Neuronal stem cell (in vitro differentiated cells): ENCODE results near the gene POU2AF1.

Source experiments
- DNase-seq: peaks from one replicate; pipeline ENCODE4 v3.0.0-alpha.2; 2013; ENCODE audit warnings: low spot score
- H2AFZ ChIP-seq: one replicate; pipeline ENCODE4 v1.6.1; 2013; ENCODE audit warnings: mild to moderate bottlenecking, low read length, inconsistent platforms
- H2AK5ac ChIP-seq: 2 replicates; pipeline ENCODE4 v1.6.1; 2013; ENCODE audit warnings: low read depth, mild to moderate bottlenecking, inconsistent platforms, low read length, moderate library complexity, mixed read lengths
- H2BK120ac ChIP-seq: 2 replicates; pipeline ENCODE4 v1.6.1; 2013; ENCODE audit warnings: low read depth, mild to moderate bottlenecking, inconsistent platforms, low read length, moderate library complexity, mixed read lengths
- H2BK12ac ChIP-seq: one replicate; pipeline ENCODE4 v1.6.1; 2013; ENCODE audit warnings: low read length, inconsistent platforms
- H2BK15ac ChIP-seq: 2 replicates; pipeline ENCODE4 v1.6.1; 2013; ENCODE audit warnings: mild to moderate bottlenecking, low read length, inconsistent platforms, mixed read lengths
- H2BK5ac ChIP-seq: one replicate; pipeline ENCODE4 v1.6.1; 2013; ENCODE audit warnings: inconsistent platforms, mild to moderate bottlenecking, low read length, moderate library complexity
- H3K14ac ChIP-seq: one replicate; pipeline ENCODE4 v1.6.1; 2013; ENCODE audit warnings: low read length, inconsistent platforms
- H3K18ac ChIP-seq: 2 replicates; pipeline ENCODE4 v1.6.1; 2013; ENCODE audit warnings: low read length, inconsistent platforms
- H3K23ac ChIP-seq: 2 replicates; pipeline ENCODE4 v1.6.1; 2013; ENCODE audit warnings: low read depth, mild to moderate bottlenecking, mixed read lengths, low read length, inconsistent platforms; ENCODE audit not compliant: poor library complexity
- H3K27ac ChIP-seq: replicated peaks from 3 replicates; pipeline ENCODE4 v1.5.1; 2013; ENCODE audit warnings: low read length, inconsistent platforms
- H3K27me3 ChIP-seq, 3 experiments: 2 replicates each; pipeline ENCODE4 v1.6.1; 2013; ENCODE audit warnings: low read length in 3 of 3, mild to moderate bottlenecking in 2 of 3, inconsistent platforms in 1 of 3, low read depth in 1 of 3, mixed read lengths in 1 of 3, moderate library complexity in 1 of 3; ENCODE audit not compliant: control insufficient read depth in 3 of 3, insufficient read depth in 3 of 3
- H3K36me3 ChIP-seq, 2 donors: replicated peaks in 1 of 2; 2 replicates each; pipeline ENCODE4 v1.6.1; 2013; ENCODE audit warnings: low read length in 2 of 2; ENCODE audit not compliant: control insufficient read depth in 2 of 2, insufficient read depth in 2 of 2
- H3K4ac ChIP-seq: 2 replicates; pipeline ENCODE4 v1.6.1; 2013; ENCODE audit warnings: inconsistent platforms, mild to moderate bottlenecking, low read length, moderate library complexity
- H3K4me1 ChIP-seq, 2 donors: 1 replicate in 1 of 2; 2 replicates in 1 of 2; pipeline ENCODE4 v1.6.1; 2013; ENCODE audit warnings: low read length in 2 of 2, low read depth in 1 of 2; ENCODE audit not compliant: control insufficient read depth in 2 of 2, insufficient read depth in 1 of 2
- H3K4me2 ChIP-seq: one replicate; pipeline ENCODE4 v1.6.1; 2013; ENCODE audit warnings: mild to moderate bottlenecking, low read length, inconsistent platforms; ENCODE audit not compliant: insufficient read depth, poor library complexity, severe bottlenecking
- H3K4me3 ChIP-seq, 2 donors: 2 replicates each; pipeline ENCODE4 v1.5.1; 2013; ENCODE audit warnings: low read length in 2 of 2, mild to moderate bottlenecking in 2 of 2, inconsistent platforms in 1 of 2, moderate library complexity in 1 of 2
- H3K79me1 ChIP-seq: one replicate; pipeline ENCODE4 v1.6.1; 2013; ENCODE audit warnings: low read depth, mild to moderate bottlenecking, inconsistent platforms, low read length, moderate library complexity
- H3K9ac ChIP-seq: one replicate; pipeline ENCODE4 v1.6.1; 2013; ENCODE audit warnings: mild to moderate bottlenecking, low read depth, low read length, inconsistent platforms; ENCODE audit not compliant: poor library complexity
- H3K9me3 ChIP-seq, 2 donors: replicated peaks in 1 of 2; 2 replicates each; pipeline versions ENCODE3 to v1.6.1; 2013; ENCODE audit warnings: low read length in 2 of 2, mild to moderate bottlenecking in 2 of 2, inconsistent platforms in 1 of 2, low read depth in 1 of 2, mixed read lengths in 1 of 2, moderate library complexity in 1 of 2; ENCODE audit not compliant: control insufficient read depth in 2 of 2, insufficient read depth in 1 of 2
- H4K8ac ChIP-seq: one replicate; pipeline ENCODE4 v1.6.1; 2013; ENCODE audit warnings: low read depth, mild to moderate bottlenecking, inconsistent platforms, low read length, moderate library complexity
- H4K91ac ChIP-seq: one replicate; pipeline ENCODE4 v1.6.1; 2013; ENCODE audit warnings: low read length, low read depth, mild to moderate bottlenecking, inconsistent platforms; ENCODE audit not compliant: poor library complexity
- WGBS, 2 donors: extraction: QIAGEN DNeasy Blood & Tissue Kit; methylation state at CpG; one replicate each; pipeline ENCODE4 v1.1.7; 2013; ENCODE audit warnings: missing lambda C conversion rate in 2 of 2, mixed read lengths in 1 of 2; ENCODE audit not compliant: insufficient read length in 2 of 2, insufficient replicate concordance in 1 of 2; ENCODE audit errors: extremely low coverage in 2 of 2; 5-methylcytosine and 5-hydroxymethylcytosine counted together

The POU2AF1 gene

DNA sequence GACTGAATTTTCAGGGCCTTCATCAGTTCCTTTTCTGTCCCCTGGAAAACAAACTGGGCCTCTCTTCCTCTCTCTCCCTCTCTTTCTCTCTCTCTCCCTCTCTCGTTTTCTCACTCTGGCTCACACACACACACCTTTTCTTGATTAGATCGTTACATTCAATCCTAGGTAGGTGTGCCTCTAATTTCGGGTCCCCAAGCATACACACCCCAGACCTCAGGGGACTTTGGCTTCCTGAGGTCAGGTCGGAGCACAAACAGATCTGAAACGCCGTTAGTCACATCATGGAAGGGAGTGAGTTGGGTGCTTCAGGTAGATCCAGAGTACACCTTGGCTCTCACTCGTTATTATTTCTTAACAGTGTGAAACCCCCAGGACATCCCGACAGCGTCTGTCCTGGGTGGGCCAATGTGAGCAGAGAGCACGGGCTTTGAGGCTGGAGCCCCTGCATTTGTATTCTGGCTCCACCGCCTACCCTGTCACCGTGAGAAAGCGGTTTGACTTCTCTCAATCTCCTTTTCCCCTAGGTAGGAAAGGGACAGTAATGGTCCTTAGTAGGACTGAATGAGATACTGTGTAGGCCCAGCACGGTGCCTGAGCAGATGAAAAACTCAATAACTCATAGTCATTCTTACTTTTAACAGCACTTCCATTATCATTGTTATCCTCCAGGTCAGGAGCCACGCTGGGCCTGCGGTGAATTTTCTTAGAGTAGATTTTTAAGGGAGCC lies 37.3 kb upstream of the POU2AF1 start:
- Histone ChIP-seq H2BK5ac (no peak overlapping the region), H3K4me2 (no peak overlapping the region), H4K91ac (no peak overlapping the region), H2BK120ac (no peak overlapping the region), H3K27me3 (no peaks in the 10 kb centered on the region), H4K8ac (no peak overlapping the region), H3K27ac (no peak overlapping the region), H2BK15ac (no peak overlapping the region), H3K23ac (no peak overlapping the region), H3K14ac (no peak overlapping the region), H3K4me3 (no peak overlapping the region), H3K79me1 (no peaks in the 10 kb centered on the region), H3K4ac (no peak overlapping the region), H3K36me3 (no peaks in the 10 kb centered on the region), H2AK5ac (no peak overlapping the region), H3K4me1 (peaks cover 0 to 9% of the 10 kb centered on the region in 2 donors), H2AFZ (no peak overlapping the region), H3K9ac (no peak overlapping the region), H3K9me3 (no peaks in the 10 kb centered on the region), H3K18ac (no peak overlapping the region), H2BK12ac (no peak overlapping the region)
- DNase-seq = no peak
- no CpG with 5 or more reads among the region's 16 CpGs for WGBS, 2 donors

DNA sequence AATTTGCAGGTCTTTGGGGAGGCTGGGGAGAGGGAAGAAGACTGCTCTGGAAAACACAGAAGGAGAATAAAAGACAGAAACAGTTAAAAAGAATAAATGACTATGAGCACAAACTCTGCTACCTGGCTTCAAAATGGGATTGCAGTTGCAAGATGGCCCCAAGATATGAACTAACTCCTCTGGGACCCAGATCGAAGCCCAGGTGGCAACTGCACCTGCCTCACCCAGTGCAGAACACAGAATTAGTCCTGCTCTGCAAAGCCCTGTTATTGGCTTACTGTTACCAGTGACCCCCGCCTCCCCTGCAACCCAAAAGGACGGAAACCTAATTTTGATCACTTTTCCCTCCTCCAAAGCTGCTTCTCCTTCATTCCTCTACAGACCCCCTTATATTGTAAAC lies 35.9 kb upstream of the POU2AF1 start:
- Histone ChIP-seq H3K18ac (no peak overlapping the region), H3K4me3 (no peak overlapping the region), H3K79me1 (no peaks in the 10 kb centered on the region), H2AFZ (no peak overlapping the region), H3K4ac (no peak overlapping the region), H2BK12ac (no peak overlapping the region), H3K27me3 (no peaks in the 10 kb centered on the region), H3K36me3 (no peaks in the 10 kb centered on the region), H2BK120ac (no peak overlapping the region), H4K91ac (no peak overlapping the region), H2BK5ac (no peak overlapping the region), H4K8ac (no peak overlapping the region), H3K4me2 (no peak overlapping the region), H3K4me1 (peaks cover 2 to 9% of the 10 kb centered on the region in 2 donors), H3K9ac (no peak overlapping the region), H3K14ac (no peak overlapping the region), H3K9me3 (no peaks in the 10 kb centered on the region), H2AK5ac (no peak overlapping the region), H3K27ac (no peak overlapping the region), H2BK15ac (no peak overlapping the region), H3K23ac (no peak overlapping the region)
- no CpG with 5 or more reads among the region's 3 CpGs for WGBS, 2 donors
- DNase-seq = no peak

DNA sequence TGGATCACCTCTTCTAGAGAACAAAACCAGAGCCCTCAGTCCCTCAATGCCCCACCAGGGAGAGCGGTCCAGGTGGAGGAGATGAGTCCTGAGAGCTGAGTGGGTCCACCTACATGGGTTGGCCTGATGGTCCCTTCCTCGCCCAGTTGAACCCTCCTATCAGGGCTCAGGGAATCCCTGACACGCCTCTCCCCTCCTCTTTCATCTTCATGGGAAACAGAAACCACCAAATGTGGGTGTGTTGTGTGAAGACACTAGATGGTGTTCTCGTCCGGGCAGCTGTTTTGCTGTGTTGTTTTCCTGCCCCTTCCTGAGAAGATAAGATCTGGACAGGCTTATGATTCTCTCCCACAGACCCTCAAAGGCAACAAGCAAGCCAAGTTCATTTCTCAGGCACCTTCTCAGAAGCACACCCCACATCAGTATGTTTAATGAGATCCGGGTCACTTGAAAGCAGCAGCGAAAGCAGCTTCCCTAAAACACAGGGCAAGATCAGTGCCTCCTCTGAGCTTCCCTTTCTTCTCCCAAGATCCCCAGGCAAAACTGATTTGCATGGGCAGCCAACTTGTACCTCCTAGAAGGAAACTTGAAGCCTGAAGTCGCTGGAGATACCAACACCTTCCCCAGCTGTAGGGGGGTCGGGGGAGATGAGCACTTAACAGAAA lies 35.3 kb upstream of the POU2AF1 start:
- Histone ChIP-seq H3K4me3 (no peak overlapping the region), H3K27ac (no peak overlapping the region), H3K27me3 (no peaks in the 10 kb centered on the region), H3K18ac (no peak overlapping the region), H3K36me3 (no peaks in the 10 kb centered on the region), H2BK12ac (no peak overlapping the region), H3K79me1 (no peaks in the 10 kb centered on the region), H3K9me3 (no peaks in the 10 kb centered on the region), H2AK5ac (no peak overlapping the region), H2BK5ac (no peak overlapping the region), H3K4ac (no peak overlapping the region), H3K23ac (no peak overlapping the region), H4K91ac (no peak overlapping the region), H2AFZ (no peak overlapping the region), H2BK15ac (no peak overlapping the region), H3K4me1 (peaks cover 2 to 9% of the 10 kb centered on the region in 2 donors), H3K14ac (no peak overlapping the region), H3K9ac (no peak overlapping the region), H4K8ac (no peak overlapping the region), H2BK120ac (no peak overlapping the region), H3K4me2 (no peak overlapping the region)
- DNase-seq = no peak
- no CpG with 5 or more reads among the region's 9 CpGs for WGBS, 2 donors

DNA sequence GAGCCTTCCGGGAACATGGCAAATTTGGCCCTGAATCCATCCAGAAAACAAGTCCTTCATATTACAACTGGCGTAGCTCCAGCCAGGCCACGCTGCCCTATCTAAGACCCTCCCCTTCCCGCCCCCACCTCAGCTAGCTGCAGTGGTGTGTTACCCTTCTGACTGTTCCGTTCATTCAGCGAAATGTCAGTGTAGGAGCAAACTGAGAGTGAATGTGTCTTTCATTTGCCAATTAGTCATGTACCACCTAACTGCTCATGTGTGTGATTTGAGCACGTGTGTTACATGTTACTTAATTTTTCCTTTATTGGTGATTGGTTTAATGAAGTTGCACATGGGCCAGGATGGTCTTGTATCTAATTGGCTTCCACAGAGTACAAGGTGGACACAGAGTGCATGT lies 34.8 kb upstream of the POU2AF1 start:
- Histone ChIP-seq H3K27me3 (no peaks in the 10 kb centered on the region), H3K4me3 (no peak overlapping the region)
- WGBS, 2 donors = no CpG with 5 or more reads among the region's 7 CpGs

More for the DNA sequence above, 34.8 kb upstream of the POU2AF1 start:
- Histone ChIP-seq H2BK5ac (no peak overlapping the region), H2BK12ac (no peak overlapping the region), H3K27ac (no peak overlapping the region), H3K4me1 (peaks cover 2 to 9% of the 10 kb centered on the region in 2 donors), H3K4ac (no peak overlapping the region), H2AFZ (no peak overlapping the region), H3K9me3 (no peaks in the 10 kb centered on the region), H3K36me3 (no peaks in the 10 kb centered on the region), H2AK5ac (no peak overlapping the region), H3K79me1 (no peaks in the 10 kb centered on the region), H4K8ac (no peak overlapping the region), H4K91ac (no peak overlapping the region), H3K18ac (no peak overlapping the region), H3K4me2 (no peak overlapping the region), H2BK120ac (no peak overlapping the region), H3K14ac (no peak overlapping the region), H2BK15ac (no peak overlapping the region), H3K23ac (no peak overlapping the region), H3K9ac (no peak overlapping the region)
- DNase-seq = no peak
